Measurements from ENCODE around the gene PRKAR1A. TPM values are rescaled to one million over a fixed set of nuclear protein-coding genes. Genes with fewer than 3 reads are reported as not detected.
A peak's percentile ranks its signal among the peaks of the same experiment; 100 is the strongest.

The PRKAR1A gene
- total RNA-seq, 1 experiment from 2014 or later, result 174 TPM

GRCh38 chr17:68599552-68600066, 87.4 kb downstream of the PRKAR1A start:
- no peaks in the 10 kb centered on the region for H3K36me3 ChIP-seq (ENCODE audit: control insufficient read depth, insufficient read depth, low read length)
- TF ChIP-seq SIN3A (IDR thresholded peaks at IDR 0.05; ENCODE audit: borderline replicate concordance, insufficient read depth, low read depth, low read length) (no peak), TCF7L2 (IDR thresholded peaks at IDR 0.05; ENCODE audit: low read depth, low read length) (no peak), CTCF (IDR thresholded peaks at IDR 0.05) (no peak), POLR2AphosphoS5 (IDR thresholded peaks at IDR 0.05; ENCODE audit: low read depth, low read length) (no peak), REST (IDR thresholded peaks at IDR 0.05; ENCODE audit: insufficient read depth in 1 of 2, low read depth in 2 of 2, low read length in 1 of 2) (no peak)
- intact Hi-C loops (cut with micrococcal nuclease; ENCODE audit: unreplicated experiment) (no loop called here), in situ Hi-C loops (cut with HindIII; ENCODE audit: low pct_unique_long_range_greater_than_20kb, low sequenced_read_pairs) (no loop called here)
- H3K27me3 ChIP-seq (ENCODE audit: control insufficient read depth, insufficient read depth, low read length), result peaks cover 16% of the 10 kb centered on the region
- POLR2A ChIA-PET, result no interaction called here
- H3K4me1 ChIP-seq (ENCODE audit: control insufficient read depth, insufficient read depth, low read length), result no peaks in the 10 kb centered on the region
- DNase-seq (ENCODE audit: low read depth, low spot score) (no peak), ATAC-seq (no peak)
- H3K4me3 ChIP-seq (ENCODE audit: low read depth in 2 of 2, low read length in 2 of 2), result no peak overlapping the region; a peak in 1 of 4 replicates
- BruUV-seq (replicated peaks), result no TSS peak
- CTCF ChIA-PET, result no interaction called here
- no peak overlapping the region for H3K27ac ChIP-seq (ENCODE audit: low read length)
- H3K9me3 ChIP-seq (ENCODE audit: control insufficient read depth, insufficient read depth, low read depth, low read length), result no peaks in the 10 kb centered on the region

- TF ChIP-seq REST (IDR thresholded peaks at IDR 0.05; ENCODE audit: insufficient read depth in 1 of 2, low read depth in 2 of 2, low read length in 1 of 2) (no peak), SIN3A (IDR thresholded peaks at IDR 0.05; ENCODE audit: borderline replicate concordance, insufficient read depth, low read depth, low read length) (no peak), POLR2AphosphoS5 (IDR thresholded peaks at IDR 0.05; ENCODE audit: low read depth, low read length) (no peak), TCF7L2 (IDR thresholded peaks at IDR 0.05; ENCODE audit: low read depth, low read length) (no peak), CTCF (IDR thresholded peaks at IDR 0.05) (peak; percentile 52)
- intact Hi-C loops (cut with micrococcal nuclease; ENCODE audit: unreplicated experiment) (no loop called here), in situ Hi-C loops (cut with HindIII; ENCODE audit: low pct_unique_long_range_greater_than_20kb, low sequenced_read_pairs) (no loop called here)
- BruUV-seq (replicated peaks), result no TSS peak
- no peaks in the 10 kb centered on the region for H3K9me3 ChIP-seq (ENCODE audit: control insufficient read depth, insufficient read depth, low read depth, low read length)
- ChIA-PET POLR2A (no interaction called here), CTCF (no interaction called here)
- H3K36me3 ChIP-seq (ENCODE audit: control insufficient read depth, insufficient read depth, low read length), result no peaks in the 10 kb centered on the region
- no peaks in the 10 kb centered on the region for H3K4me1 ChIP-seq (ENCODE audit: control insufficient read depth, insufficient read depth, low read length)
- ATAC-seq, result peak; percentile 86
- H3K4me3 ChIP-seq (ENCODE audit: low read depth in 2 of 2, low read length in 2 of 2), result peak overlapping the region; percentile 28 to 37
- no peak overlapping the region for H3K27ac ChIP-seq (ENCODE audit: low read length)
- peaks cover 16% of the 10 kb centered on the region for H3K27me3 ChIP-seq (ENCODE audit: control insufficient read depth, insufficient read depth, low read length)
- DNase-seq (ENCODE audit: low read depth, low spot score), result no peak
These were observed 88.1 kb downstream of the PRKAR1A start for GRCh38 chr17:68600067-68600930.
